CD4-positive, alpha-beta T cell treated with Interleukin-4 for 1 hour (primary cell): Measurements from ENCODE around the gene ZNF730.
"Not testable (repeated sequence)": the region's sequence is repeated elsewhere in the genome, so short reads cannot be mapped to it uniquely, and the experiment has no call there.

Experiments
- DNase-seq, 2 donors: peaks; one replicate each; pipeline ENCODE4 v3.0.0-alpha.2; 2020 to 2022

The ZNF730 gene

DNA sequence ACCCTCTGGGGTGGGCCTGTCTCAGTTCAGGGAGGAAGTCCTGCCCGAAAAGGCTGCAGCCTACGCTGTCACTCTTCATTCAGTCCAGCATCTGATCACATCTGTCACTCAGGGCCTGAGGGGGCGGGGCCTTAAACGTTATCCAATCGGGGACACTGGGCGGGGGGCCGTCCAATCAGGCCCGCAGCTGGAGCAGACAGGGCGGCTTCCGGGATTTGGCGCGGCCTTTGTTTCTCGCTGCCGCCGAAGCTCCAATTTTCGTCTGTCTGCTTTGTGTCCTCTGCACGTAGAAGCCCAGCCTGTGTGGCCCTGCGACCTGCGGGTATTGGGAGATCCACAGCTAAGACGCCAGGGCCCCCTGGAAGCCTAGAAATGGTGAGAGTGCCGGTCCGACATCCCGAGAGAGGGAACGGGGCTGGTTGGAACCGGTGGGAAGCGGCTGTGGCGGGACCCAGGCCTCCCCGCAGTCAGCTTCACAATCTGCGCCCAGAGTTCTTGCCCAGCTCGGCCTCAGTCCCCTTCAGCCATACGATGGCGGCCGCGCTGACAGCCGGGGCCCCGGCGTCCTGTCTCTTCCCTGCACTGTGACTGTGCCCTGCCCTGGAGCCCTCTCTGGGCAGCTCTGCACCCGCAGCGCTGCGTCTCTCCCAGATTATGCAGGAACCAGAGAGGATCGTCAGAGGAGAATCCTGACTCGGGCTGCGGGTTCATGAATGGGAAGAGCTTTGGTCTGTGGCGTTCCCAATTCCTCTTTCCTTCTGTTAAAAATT lies at the start of gene ZNF730:
Gene ZNF730 (plus strand): TSS at position 224 of the 770 bp plus-strand sequence. CDS start 149 bp downstream, at position 373.
- peak; percentile 3 to 73 for DNase-seq

DNA sequence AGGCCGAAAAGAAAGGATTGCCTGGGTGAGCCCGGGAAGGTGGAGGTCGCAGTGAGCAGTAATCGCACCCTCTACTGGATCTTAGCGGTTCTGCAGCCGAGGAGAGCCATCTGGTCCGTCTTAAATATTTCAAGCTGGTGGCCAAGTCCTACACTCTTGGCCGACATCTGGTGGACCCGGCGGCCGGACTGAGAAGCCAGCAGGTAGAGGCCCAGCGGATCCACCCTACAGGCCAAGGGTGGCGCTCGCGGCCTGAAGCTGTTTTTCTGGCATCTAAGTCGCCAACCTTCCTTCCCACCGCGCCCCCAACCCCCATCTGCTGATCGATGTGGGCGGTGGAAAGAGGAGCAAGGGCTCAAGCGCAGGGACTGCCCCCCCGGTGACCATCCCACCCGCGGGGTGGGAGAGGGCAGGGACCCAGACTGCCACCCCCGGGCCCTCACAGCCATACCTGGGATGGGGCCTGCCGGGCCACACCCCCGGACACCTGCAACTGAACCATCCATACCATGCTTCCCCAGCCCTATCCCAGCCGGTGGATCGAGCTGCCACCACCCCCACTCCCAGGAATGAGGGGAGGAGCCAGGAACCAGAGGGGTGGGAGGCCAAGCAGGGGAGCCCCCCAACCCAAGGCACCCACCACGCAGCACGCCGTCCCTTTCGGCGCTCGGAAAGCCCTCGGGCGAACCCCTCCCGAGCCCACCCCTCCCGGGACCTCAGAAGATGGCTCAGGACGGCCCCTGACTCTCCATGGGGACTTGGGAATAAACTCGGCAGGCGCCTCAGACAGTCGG lies 46.3 kb upstream of the ZNF730 start:
- no peak for DNase-seq

DNA sequence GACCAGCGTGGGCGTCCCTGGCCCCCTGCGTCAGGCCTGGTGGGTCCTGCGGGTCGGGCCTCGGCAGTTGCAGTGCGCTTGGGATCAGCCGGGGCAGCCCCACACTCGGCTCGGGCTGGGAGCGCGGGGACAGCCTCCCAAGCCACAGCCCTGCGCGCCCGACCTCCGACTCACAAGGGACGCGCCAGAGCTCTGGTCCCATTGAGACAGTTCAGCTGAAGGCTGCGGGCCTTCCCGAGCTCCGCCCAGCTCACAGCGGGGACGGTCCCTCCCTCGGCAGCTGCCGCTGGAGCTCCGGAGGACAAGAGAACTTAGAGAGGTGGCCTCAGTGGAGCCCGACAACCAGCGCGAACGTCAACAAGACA lies 45.7 kb upstream of the ZNF730 start:
- DNase-seq = no peak

DNA sequence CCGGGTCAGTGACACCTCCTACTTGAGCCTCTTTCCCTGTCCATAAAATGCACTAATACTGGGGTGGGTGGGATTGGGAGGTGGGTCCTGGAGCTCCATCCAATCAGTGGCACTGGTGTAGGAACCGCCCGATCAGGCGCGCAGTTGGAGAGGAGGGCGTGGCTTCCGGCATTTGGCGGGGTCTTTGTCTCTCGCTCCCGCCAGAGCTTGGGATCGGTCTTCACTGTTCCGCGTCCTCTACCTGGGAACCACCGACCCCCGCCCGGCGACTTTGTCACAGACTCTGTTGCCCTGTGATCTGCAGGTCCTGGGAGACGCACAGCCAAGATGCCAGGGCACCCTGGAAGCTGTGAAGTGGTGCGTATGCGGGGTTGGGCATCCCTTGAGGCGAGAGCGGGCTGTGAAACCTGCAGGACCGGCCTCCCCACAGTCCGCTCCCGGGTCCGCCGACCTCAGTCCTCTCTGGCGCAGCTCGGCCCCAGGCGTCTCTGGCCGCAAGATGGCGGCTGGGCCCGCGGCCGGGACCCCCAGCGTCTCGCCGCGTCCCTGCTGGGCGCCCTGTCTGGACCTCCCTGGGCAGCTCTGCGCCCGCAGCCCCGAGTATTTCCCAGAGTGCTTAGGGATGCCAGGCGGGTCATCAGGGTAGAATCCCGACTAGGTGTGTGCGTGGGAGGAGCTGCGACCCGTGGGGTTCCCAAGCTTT lies 41.6 kb upstream of the ZNF730 start:
- DNase-seq = no peak

DNA sequence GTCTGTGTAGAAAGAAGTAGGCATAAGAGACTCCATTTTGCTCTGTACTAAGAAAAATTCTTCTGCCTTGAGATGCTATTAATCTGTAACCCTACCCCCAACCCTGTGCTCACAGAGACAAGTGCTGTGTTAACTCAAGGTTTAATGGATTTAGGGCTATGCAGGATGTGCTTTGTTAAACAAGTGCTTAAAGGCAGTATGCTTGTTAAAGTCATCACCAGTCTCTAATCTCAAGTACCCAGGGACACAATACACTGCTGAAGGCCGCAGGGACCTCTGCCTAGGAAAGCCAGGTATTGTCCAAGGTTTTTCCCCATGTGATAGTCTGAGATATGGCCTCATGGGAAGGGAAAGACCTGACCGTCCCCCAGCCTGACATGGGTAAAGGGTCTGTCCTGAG lies 39.0 kb upstream of the ZNF730 start:
- DNase-seq = not testable (repeated sequence)

DNA sequence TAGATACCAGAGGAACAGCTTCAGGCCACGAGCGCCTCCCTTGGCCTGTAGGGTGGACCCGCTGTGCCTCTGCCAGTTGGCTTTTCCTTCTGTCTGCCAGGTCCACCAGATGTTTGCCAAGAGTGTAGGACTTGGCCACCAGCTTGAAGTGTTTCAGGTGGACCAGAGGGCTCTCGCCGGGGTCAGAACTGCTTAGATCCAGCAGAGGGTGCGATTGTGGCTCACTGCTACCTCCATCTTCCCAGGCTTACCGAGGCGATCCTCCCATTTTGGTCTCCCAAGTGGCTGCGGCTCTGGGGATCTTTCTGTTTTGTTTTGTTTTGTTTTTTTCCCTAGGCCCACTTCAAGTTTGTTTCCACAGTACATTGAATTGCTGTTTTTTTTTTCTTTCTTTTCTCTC lies 23.0 kb upstream of the ZNF730 start:
- DNase-seq = no peak

DNA sequence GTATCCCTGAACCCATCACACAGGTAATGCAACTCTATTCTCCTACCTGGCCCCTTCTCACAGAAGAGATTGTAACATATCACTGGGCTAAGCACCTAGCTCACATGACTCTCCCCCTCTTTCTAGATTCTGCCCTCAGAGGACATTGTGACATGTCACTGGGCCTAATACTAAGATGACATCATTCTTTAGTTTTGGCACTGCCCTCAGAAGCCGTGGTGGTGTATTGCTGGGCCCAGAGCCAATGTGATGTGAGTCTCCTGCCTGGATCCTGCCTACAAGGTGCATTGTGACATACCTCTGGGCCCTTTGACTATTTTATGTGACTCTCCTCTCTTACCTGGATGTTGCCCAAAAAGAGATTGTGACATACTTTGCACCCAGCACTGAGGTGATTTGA lies 21.4 kb upstream of the ZNF730 start:
- DNase-seq = no peak

DNA sequence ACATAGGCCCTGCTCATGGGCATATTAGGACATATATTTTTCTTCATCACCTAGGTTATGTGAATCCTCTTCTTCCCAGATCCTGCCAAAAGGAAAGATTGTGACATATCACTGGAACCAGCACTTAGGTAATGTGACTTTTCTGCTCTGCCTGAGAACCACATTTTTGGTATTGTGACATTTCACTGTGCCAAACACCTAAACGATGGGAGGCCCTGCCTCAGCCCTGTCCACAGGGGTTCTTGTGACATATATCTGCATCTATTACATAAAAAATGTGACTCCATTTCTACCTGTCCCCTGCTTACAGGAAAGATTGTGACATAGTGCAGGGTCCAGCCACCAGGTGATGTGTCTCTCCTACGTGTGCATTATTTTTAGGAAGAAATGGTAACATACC lies 18.5 kb upstream of the ZNF730 start:
- no peak for DNase-seq

DNA sequence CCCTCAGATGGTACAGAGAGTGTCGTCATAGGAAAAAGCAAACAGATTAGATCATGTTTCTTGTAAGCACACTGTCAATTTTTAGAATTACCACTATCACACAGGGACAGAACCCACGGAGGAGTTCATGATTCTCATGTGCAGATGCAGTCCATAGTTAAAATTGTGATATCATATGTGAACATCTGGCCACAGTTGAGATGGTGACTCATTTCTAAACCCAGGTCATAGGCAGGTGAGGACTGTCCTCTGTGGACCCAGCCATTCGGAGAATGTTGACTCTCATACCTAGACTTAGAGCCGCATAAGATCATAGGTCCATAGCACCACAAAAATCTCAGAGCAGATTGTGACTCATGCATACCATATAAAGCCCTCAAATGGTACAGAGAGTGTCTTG lies 17.8 kb upstream of the ZNF730 start:
- no peak for DNase-seq

DNA sequence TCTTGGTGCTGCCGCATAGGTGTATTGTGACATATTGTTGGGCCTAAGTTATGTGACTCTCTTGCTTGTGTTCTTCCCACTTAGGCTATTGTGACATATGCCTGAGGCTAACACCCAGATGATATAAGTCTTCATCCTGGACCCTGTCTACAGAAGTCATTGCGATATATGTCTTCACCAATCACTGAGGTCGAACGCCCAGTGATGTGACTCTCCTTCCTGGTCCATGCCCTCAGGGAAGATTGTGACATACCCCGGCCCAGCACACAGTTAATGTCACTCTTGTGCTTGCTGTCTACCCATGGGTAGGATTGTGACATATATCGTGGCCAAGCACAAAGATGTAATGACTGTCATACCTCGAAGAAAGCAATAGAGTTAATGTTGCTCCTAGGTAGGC lies 16.9 kb upstream of the ZNF730 start:
- DNase-seq = no peak

DNA sequence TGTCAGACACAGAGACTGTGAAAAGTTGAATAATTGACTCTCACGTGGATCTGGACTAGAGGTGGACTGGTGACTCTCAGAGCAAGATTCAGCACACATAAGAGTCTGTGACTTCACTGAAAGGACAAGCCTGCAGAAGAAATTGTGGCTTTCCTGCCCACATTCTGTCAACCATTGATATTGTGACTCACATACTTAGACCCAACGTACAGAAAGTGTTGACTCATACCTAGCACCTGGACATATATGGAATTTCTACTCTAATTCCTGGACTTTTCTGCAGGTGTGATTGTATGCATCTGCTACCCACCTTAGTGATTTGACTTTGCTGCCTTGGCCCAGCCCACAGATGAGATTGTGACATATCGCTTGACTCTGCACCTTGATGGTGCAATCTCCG lies 15.6 kb upstream of the ZNF730 start:
- DNase-seq = no peak

DNA sequence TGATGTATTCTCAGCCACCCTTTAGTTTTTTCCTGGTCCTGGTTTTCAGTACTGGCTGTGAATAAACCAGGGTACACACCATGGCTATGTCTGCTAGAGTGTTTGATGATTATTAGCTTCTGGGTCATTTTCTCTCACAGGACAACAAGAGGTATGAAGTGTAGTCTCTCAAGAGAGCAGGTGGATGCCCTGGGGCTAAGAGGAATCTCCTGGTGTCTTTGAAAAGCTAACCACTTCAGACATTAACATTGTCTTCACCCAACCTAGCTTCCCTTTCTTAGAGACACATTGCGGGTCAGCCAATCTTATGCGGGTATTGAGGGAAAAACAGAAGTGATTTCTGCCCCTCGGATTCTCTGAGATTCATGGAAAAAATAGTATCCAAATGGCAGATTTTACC lies 1.6 kb downstream of the ZNF730 start:
- DNase-seq = no peak

DNA sequence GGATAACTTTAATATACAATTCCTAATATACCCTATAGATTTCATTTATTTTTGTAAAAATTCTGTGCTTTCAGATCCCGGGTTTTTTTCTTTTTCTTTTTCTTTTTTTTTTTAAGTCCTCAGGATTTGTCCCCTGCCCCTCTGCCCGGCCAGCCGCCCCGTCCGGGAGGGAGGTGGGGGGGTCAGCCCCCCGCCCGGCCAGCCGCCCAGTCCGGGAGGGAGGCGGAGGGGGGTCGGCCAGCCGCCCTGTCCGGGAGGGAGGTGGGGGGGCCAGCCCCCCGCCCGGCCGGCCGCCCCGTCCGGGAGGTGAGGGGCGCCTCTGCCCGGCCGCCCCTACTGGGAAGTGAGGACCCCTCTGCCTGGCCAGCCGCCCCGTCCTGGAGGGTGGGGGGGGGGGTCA lies 17.4 kb downstream of the ZNF730 start:
- DNase-seq = not testable (repeated sequence)

DNA sequence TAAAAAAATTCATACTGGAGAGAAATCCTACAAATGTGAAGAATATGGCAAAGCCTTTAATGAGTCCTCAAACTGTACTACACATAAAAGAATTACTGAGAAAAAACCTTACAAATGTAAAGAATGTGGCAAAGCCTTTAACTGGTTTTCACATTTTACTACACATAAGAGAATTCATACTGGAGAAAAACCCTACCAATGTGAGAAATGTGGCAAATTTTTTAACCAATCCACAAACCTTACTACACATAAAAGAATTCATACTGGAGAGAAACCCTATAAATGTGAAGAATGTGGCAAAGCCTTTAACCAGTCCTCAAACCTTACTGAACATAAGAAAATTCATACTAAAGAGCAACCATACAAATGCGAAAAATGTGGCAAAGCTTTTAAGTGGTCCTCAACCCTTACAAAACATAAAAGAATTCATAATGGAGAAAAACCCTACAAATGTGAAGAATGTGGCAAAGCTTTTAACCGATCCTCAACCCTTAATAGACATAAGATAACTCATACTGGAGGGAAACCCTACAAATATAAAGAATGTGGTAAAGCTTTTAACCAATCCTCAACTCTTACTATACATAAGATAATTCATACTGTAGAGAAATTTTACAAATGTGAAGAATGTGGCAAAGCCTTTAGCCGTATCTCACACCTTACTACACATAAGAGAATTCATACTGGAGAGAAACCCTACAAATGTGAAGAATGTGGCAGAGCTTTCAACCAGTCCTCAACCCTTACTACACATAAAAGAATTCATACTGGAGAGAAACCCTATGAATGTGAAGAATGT lies 29.0 kb downstream of the ZNF730 start:
- no peak for DNase-seq

DNA sequence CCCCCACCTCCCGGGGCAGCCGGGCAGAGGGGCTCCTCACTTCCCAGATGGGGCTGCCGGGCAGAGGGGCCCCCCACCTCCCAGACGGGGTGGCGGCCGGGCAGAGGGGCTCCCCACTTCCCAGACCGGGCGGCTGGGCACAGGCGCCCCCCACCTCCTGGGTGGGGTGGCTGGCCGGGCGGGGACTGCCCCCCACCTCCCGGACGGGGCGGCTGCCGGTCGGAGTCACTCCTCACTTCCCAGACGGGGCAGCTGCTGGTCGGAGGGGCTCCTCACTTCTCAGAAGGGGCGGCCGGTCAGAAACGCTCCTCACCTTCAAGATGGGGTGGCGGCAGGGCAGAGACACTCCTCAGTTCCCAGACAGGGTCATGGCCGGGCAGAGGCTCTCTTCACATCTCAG lies 43.9 kb downstream of the ZNF730 start:
- no peak for DNase-seq

DNA sequence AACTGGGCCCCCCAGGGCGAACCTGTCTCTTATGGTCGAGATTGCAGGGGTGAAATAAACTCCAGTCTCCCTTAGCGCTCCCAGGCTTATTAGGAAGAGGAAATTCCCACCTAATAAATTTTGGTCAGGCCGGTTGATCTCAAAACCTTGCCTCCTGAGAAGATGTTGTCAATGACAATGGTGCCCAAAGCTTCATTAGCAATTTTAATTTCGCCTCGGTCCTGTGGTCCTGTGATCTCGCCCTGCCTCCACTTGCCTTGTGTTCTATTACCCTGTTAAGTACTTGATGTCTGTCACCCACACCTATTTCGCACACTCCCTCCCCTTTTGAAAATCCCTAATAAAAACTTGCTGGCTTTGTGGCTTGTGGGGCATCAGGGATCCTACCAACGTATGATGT lies 51.5 kb downstream of the ZNF730 start:
- not testable (repeated sequence) for DNase-seq

DNA sequence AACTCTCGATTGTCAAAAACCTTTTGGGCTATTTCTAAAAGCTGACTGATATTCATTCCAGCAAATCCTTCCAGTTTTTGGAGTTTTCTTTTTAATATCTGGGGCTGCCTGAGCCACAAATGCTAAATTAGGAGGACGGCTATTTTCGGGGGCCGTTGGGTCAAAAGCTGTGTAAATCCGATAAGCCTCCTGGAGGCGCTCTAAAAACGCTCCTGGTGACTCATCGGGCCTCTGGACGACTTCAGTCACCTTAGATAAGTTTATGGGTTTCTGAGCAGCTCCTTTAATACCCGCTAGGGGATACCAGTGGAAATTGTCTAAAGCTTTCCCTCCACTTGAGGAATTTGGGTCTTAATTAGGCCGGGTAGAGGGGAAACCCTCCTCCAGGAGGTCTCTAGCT lies 66.4 kb downstream of the ZNF730 start:
- no peak for DNase-seq

DNA sequence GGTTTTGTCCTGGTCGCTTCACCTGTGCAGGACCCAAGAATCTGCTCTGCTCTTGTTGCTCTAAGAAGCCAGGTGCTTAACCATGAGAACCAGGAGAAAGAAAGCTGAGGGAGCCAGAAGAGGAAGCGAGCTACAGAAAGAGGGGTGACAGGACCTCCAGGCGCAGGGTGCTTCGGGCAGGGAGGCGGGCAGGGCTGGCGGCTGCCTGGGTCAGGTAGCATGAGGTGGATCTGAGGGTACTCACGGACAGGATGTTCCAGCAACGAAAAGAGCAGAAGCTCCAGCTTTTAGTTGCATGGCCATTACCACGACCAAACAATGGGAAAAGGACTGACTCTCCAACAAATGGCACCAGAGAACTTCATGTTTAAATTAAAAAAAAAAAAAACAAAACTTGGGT lies 73.5 kb downstream of the ZNF730 start:
- DNase-seq = no peak
